ENCODE results near the gene CMTM3.
A peak's percentile ranks its signal among the peaks of the same experiment; 100 is the strongest.
"Not testable (repeated sequence)": the region's sequence is repeated elsewhere in the genome, so short reads cannot be mapped to it uniquely, and the experiment has no call there.

CMTM3 gene

DNA sequence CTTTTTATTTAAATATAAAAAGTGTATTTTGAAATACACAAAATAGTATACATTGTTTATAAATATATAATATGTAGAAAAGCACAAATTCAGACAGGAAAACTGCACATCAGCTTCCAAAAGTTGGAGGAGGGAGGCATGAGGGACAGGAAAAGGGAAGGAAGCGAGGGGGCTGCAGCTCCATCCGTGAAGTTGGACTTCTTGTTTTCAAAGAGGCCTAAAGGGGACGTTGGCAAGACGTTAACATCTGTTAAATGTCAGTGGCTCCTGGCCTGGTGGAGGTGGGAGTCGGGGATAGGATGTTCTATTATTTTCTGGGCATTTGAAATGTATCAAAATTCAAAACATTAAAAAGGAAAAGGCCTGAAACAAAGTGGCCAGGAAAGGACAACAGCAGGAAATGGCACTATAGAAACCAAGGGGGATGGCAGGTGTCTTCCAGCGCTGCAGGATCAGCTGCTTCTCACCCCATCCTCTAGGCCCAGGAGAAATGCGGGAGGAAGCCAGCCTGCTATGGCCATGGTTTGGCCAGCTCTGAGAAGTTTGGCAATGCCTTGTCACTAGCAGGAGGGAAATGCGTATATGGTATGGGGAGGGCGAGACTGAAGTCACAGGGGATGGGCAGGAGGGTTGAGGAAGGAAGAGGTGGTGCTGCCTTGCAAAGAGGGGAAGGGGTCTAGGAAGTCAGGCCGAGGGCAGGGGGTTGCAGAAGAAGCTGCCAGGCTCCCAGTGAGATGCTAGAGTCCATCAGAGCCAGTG lies 18.8 kb upstream of the CMTM3 start:
- DNase-seq = no peak

DNA sequence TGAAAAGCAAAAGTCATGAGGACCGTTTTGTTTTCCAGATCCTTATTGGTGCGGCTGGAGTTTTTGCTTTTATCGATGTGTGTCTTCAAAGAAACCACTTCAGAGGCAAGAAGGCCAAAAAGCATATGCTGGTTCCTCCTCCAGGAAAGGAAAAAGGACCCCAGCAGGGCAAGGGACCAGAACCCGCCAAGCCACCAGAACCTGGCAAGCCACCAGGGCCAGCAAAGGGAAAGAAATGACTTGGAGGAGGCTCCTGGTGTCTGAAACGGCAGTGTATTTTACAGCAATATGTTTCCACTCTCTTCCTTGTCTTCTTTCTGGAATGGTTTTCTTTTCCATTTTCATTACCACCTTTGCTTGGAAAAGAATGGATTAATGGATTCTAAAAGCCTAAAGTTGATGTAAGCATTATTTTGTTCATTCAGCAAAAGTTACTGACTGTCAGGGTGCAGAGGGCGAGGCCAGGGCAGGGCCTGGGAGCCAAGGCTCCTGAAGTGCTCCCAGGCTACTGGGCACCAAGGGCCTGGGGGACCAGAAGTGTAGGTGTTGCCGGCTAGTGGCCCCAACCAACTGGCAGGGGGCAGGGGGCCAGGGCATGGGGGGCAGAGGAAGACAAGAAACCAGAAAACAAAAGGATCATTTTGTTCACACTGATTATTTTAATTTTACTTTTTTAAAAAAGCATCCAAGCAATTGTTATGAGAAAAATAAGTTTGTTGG lies 16.5 kb upstream of the CMTM3 start:
- no peak for DNase-seq

DNA sequence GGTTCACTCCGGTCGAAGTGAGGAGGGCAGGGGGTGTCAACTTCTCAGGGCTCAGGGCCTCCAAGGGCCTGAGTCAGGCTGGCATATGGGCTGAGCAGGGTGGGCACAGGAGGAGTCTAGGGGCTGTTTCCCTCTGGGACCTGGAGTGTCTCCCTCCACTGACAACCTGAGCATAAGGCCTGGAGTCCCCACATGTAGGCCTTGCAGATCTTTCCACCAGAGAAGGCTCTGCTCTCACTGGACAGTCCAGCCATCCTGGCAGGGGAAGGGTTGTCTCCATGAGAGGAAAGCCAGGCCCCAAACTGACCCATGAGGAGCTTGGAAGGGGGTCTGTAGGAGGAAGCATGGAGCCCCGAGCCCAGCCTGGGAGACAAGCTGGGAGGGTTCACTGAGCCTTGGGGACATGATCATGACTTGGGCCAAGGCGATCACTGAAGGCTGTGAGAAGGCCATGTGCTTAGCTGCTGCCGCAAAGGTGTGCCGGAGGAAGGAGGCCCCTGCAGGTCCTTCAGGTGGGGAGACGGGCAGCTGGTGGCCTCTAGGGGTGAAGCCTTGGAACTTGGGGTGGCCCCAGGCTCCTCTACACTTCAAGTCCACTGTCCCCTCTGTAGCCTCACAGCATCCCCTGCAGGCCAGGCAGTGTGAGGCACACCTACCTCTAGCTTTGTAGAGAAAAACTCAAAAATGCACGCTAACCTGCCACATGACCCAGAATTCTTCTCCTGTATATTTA lies 15.4 kb upstream of the CMTM3 start:
- peak; percentile 49 for DNase-seq

DNA sequence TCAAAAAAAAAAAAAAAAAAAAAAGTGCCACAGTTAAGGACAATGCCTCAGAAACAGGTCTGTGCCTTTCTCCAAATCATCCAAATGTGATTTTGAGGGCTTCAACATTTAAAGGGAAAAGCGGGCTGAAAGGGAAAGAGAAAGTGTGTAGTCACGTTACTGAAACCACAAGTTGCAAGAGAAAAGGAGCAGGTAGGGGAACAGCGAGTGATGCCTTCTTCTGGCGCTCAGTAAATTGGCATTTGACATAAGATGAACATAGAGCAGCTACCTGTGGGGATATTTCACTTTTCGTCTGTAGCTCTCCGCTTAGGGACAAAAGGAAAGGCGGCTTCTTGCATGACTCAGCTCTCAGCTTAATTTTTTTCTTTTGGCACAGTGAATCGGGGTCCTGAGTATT lies 14.2 kb upstream of the CMTM3 start:
- DNase-seq = no peak

DNA sequence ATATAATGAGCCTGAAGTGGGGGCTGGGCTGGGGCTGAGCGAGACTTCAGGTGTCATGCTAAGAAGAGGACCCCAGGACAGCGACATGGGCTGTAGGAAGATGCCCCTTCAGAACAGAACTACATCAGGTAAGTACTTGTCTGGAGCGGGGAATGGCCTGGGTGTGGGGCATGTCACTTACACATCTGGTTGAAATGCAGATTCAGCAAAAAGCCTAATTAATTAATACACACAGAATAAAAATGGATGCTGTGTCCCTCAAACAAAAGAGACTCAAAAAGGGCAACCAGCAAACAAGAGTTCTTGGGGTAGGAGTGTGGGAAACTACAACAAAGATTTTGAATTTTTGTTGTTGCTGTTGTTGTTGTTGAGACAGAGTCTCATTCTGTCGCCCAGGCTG lies 13.5 kb upstream of the CMTM3 start:
- DNase-seq = no peak

DNA sequence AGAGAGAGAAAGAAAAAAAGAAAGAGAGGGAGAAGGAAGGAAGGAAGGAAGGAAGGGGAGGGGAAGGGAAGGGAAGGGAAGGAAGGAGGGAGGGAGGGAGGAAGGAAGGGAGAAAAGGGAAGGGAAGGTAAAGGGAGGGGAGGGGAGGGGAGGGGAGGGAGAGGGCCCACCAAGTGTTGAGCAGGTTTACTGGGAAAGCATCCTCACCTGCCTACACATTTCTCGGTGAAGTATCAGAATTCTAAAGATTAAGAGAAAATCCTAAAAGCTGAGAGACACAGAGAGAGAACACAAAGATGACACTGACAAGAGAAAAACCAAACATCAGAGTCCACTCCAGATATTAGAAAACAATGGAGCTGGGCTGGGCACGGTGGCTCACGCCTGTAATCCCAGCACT lies 12.3 kb upstream of the CMTM3 start:
- DNase-seq = no peak

DNA sequence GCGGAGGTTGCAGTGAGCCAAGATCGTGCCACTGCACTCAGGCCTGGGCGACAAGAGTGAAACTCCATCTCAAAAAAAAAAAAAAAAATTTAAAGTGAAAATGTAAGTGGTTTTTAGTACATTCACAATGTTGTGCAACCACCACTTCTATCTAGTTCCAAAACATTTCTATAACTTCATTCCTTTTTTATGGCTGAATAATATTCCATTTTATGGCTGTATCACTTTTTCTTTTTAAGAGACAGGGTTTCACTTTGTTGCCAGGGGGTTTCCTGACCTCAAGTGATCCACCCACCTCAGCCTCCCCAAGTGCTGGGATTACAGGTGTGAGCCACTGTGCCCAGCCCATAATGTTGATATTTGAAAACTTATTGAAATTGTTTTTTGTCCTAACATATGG lies 11.7 kb upstream of the CMTM3 start:
- no peak for DNase-seq

DNA sequence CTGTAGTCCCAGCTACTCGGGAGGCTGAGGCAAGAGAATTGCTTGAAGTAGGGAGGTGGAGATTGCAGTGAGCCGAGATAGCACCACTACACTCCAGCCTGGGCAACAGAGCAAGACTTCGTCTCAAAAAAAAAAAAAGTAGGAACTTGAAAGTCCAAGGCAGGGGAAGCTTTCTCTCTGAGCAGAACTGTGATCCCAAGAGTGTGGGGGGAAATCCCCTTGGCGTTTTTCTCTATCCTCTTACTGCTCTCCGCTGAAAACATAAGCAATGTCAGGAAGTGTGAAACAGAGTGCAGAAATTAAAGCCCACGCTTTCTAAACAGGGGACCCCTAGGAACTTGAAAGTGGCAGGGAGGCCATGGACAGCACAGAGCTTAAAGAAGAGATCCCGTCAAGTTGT lies 9.8 kb upstream of the CMTM3 start:
- no peak for DNase-seq

DNA sequence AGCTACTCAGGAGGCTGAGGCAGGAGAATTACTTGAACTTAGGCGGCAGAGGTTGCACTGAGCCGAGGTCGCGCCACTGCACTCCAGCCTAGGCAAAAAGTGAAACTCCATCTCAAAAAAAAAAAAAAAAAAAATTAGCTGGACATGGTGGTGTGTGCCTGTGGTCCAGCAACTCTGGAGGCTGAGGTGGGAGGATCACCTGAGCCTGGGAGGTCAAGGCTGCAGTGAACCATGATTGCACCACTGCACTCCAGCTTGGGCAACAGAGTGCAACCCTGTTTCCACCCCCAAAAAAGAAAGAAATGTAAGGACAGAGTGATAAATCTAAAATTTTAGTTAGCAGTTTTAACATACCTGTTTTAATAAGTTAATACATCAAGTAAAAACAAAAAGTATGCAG lies 7.9 kb upstream of the CMTM3 start:
- not testable (repeated sequence) for DNase-seq

DNA sequence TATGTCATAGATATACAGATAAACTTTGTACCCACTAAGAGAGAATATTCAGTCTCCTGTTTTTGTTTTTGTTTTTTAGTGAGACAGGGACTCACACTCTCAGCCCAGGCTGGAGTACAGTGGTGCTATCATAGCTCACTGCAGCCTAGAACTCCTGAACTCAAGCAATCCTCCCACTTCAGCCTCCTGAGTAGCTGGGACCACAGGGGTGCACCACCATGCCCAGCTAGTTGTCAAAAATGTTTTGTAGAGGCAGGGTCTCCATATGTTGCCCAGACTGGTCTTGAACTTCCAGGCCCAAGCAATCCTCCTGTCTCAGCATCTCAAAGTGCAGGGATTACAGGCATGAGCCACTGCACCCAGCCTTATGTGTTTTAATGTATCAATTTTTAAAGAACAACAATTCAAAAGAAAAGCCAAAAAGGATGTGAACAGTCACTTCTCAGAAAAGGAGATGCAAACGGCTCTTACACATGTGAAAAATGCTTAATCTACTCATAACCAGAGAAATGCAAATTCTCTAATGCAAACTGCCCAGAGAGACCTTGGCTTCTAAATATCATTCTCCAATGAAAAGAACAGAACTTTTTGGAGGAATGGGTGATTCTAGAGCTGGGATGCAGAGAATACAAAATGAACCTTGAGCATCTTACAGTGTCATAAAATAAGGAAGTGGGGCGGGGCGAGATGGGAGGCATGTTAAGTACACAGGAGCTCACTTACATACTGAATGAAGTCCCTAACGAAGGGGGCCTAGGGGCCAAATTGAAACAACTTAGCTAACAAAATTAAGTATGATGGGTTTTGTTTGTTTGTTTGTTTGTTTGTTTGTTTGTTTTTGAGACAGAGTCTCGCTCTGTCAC lies 7.3 kb upstream of the CMTM3 start:
- DNase-seq = no peak

DNA sequence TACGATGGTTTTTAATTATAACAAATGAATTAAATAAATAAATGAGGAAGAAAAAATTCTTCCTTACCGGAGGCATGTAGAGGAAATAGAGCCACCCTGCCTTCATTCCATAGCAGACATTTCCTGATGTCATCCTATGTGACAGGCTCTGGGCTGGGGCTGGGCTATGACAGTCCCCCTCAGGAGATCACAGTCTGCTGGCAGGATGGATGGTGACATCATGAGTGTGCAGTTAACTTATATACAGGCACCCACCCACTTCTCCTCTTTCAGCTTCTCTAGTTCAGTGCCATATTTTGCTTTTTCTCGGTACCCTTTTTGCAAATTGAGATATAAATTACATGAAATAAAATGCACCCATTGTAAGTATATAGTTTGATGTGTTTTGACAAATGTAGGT lies 6.4 kb upstream of the CMTM3 start:
- no peak for DNase-seq

DNA sequence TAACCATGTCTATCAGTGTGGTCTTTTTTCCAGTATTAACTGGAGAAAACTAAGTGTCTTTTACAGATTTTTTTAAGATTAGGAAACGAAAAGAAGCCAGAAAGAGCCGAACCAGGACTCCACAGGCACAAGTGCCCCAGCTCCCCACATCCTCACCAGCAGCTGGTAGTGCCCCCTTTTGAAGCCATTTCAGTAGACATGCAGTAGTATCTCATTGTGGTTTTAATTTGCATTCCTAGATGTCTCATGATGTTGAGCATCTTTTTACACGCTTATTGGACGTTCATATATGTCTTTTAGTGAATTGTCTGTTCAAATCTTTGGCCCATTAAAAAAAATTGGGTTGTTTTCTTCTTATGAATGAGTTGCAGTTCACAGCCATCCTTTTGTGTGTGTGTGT lies 4.8 kb upstream of the CMTM3 start:
- DNase-seq = no peak

DNA sequence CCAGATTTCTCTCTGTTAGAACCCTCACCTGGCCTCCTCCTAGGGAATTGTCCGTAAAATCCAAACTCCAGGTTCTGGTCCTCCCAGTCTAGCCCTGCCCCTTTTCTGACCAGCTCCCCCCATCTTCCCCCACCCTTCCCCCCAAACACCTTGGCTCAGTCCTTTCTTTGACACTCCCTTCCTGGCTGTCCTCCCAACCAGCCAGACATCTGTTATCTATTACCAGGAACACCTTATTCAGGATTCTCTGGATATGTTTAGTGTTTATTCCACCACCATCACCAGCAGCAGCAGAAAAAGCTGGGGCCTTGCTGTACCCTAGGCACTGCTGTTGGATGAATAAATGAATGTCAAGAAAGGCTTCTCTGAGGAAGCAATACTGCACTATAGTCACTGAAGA lies 4.0 kb upstream of the CMTM3 start:
- DNase-seq = no peak

DNA sequence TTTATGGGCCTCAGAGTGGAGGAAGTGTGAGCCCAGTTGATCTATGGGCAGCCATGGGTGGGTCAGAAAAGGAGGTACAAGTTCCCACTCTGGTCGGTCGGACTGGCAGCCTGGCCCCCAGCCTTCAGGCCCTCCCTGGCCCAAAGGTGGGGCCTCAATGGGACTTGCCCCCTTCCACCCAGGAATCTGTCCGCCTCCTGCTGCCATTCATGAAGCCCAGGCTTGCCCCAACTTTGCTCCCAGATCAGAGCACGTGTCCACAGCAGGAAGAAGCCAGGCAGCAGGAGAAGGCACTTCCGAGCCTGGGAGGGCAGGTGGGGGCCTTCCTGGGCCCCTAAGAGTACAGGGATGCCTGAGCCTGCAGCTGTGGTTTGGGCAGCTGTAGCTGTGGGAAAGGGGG lies 3.0 kb upstream of the CMTM3 start:
- DNase-seq = no peak

DNA sequence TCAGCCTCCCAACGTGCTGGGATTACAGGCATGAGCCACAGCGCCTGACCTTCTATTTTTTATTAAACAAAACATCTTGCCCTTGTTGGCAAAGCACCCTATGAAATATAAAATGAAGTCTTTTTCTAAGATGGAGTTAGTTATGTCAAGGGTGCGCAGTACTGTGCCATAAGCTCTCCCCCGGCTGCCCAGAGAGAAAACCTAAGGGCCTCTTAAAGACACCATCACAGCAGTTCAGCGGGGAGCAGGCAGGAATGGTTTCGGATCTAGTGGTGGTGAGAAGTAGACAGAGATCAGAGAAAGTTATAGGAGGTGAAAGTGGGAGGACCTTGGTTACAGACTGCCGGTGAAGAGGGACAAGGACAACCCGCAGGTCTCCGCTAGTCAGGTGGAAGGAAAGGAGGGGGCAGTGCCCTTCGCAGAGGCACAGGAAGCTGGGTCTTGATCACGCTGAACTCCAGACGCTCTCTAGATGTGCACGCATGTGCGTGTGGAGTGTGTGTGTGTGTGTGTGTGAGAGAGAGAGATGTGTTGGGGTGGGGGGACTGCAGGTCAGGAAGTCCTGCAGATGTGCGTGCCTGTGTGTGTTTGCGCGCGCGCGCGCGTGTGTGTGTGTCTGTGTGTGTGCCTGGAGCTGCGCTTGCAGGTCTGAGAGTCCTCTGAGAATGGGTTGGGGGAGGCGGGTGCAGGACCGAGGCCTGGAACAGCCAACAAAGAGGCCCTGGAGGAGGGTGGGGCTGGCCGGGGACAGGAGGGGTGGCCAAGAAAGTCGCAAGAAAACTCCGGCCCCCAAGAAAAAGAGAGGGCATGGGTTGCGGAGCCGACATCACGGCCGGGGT lies 748 bp upstream of the CMTM3 start:
- peak; percentile 51 for DNase-seq

DNA sequence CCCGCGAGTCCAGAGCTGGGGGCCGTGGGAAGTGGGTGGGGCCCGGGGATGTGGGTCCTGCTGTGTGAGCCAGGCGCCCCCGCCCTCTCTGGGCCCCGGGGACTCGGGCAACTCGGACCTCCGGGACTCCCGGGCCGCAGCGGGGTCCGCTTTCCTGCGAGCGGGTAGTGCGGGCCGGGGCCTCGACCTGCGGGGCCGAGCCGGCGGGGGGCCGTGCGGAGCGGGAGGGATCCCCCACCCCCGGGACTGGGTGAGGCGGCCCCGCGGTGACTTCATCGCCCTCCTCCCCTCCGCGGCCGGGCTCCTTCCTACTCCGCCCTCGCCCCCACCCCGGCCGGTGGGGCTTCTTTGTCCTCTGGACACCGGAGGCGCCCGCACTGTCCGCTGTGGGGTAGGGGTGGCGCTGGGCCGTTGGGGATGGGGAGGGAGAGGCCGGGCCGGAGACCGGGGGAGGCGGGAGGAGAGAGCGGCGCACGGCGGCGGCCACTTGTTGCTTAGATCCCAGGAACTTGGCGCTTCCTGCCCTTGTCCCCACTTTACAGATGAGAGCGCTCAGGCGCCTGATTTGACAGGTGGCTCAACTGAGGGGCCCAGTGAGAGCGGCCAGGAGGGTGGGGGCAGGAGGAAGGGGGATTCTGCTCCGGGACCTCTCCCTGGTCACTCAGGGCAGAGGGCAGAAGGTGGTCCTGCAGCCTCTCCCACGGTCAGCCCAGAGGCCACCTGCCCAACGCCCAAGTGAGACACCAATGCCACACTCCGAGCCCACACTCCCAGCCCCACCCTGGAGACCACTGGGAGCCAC lies 874 bp downstream of the CMTM3 start:
- DNase-seq = no peak

DNA sequence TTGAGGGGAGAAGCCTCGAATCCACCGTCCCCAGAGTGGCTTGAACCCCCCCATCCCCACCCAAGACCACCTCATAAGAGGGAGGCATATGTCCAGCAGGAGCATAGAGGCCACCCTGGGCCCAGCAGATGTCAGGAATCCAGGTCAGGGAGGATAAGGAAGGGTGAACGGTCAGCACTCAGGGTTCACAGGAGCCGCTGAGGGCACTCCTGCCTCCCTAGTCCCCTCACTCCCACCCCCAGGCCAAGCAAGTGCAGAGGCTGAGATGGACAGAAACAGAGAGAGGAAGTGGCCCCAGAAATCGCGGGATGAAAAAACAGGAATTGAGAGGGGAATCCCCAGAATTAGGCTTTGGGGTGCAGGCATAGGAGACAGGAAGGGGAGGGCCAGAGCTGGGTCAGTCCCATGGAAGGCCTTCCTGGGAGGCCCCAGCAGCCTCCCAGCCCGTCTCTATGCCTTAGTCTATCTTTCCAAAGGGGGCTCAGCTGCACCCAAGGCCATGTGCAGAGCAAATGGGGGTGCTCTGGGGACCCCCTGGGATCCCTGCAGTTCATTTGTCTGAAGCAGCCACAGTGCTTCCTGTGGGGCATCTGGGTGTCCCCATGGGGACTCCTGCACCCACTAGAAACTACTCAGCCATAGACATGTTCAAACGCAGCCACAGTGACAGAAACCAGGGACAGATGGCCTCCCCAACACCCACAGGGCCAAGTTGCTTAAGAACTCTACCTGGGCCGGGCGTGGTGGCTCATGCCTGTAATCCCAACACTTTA lies 1.7 kb downstream of the CMTM3 start:
- no peak for DNase-seq

DNA sequence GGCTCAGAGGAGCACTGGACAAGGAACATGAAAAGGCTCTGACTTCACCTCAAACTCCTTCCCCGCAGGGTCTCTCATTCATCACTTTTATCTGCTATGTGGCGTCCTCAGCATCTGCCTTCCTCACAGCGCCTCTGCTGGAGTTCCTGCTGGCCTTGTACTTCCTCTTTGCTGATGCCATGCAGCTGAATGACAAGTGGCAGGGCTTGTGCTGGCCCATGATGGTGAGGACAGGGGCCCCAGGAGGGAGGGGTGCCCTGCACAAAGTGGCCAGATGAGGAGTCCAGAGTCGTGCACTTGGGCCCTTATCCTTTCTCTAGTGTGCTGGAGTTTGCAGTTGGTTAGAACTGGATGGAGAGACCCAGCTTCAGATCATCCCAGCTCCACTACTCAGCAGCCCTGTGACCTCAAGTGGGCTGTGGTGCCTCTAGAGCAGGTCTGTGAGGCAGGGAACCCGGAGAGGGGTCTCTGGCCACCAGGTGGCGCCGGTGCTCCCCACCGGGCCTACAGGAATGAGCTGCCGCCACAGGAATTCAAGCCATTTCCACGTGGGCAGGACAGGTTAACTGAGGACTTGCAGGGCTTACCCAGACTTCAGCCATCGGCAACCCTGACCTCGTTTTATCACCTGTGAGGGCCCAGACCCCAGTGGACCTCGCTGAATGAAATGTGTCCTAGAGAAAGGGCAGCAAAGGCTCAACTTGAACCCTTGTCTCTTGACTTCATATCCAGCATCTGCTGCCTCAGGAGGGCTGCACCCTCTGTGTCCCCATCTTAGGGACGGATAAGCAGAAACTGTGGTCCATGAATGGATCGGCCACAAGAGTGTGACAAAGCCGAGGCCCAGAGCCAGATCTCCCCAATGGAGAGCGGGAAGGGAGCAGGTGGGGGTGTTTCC lies 4.0 kb downstream of the CMTM3 start:
- DNase-seq = peak; percentile 72

DNA sequence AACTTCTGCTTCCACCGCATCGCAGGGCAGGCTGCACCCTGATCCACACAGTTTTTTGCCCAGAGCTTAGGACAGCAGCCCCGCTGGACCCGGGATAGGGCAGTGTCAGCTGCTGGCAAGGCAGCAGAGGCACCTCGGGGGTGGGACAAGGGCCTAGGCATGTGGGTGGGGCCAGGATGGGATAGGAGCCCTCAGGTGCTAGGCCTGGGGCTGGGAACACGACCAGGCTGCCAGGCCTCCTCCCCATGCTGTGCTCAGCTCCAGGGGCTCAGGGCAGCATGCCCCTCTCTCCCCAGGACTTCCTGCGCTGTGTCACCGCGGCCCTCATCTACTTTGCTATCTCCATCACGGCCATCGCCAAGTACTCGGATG lies 4.6 kb downstream of the CMTM3 start:
- DNase-seq = no peak

Measured in activated CD4-positive, alpha-beta T cell treated with anti-CD3 and anti-CD28 coated beads for 1 hour (primary cell).